ENCODE data around the gene KCTD11. TPM values are rescaled to one million over a fixed set of nuclear protein-coding genes. Genes with fewer than 3 reads are reported as not detected.
"Not testable (repeated sequence)": the region's sequence is repeated elsewhere in the genome, so short reads cannot be mapped to it uniquely, and the experiment has no call there.

Gene KCTD11
- total and polyA plus RNA-seq, 2 experiments from 2014 or later = 14.0 to 15.9 TPM

- peaks cover 12% of the 10 kb centered on the region for H3K4me1 ChIP-seq (ENCODE audit: low read depth)
- peak within 1 kb of the TSS; percentile 81 for H3K4me3 ChIP-seq
- H3K36me3 ChIP-seq = peaks cover 3% of the 10 kb centered on the region
- DNase-seq (ENCODE audit: low read depth in 1 of 2, low spot score in 1 of 2) = peak in 1 of 2 donors; percentile 27
- no peaks in the 10 kb centered on the region for H3K27me3 ChIP-seq
- peak within 1 kb of the TSS; percentile 89 for H3K27ac ChIP-seq
- TF ChIP-seq CTCF (IDR thresholded peaks at IDR 0.05; ENCODE audit: low read depth, low read length) = no peak
- H3K9me3 ChIP-seq (ENCODE audit: low read depth) = no peaks in the 10 kb centered on the region
These were observed 23.1 kb upstream of the KCTD11 start, which contains the start of gene NEURL4 for GRCh38 chr17:7328840-7329373. NEURL4 (minus strand) TSS chr17:7329335; CDS start chr17:7329312, 23 bp downstream.

- DNase-seq (ENCODE audit: low read depth in 1 of 2, low spot score in 1 of 2) = peak; percentile 97 to 99
- H3K27ac ChIP-seq = peak overlapping the region; percentile 89
- H3K36me3 ChIP-seq = peaks cover 1% of the 10 kb centered on the region
- peaks cover 12% of the 10 kb centered on the region for H3K4me1 ChIP-seq (ENCODE audit: low read depth)
- no peaks in the 10 kb centered on the region for H3K27me3 ChIP-seq
- no peaks in the 10 kb centered on the region for H3K9me3 ChIP-seq (ENCODE audit: low read depth)
- peak overlapping the region; percentile 81 for H3K4me3 ChIP-seq
- no peak for TF ChIP-seq CTCF (IDR thresholded peaks at IDR 0.05; ENCODE audit: low read depth, low read length)
These were observed 22.5 kb upstream of the KCTD11 start for GRCh38 chr17:7329374-7329996.

- Histone ChIP-seq H3K27ac (peak overlapping the region; percentile 89), H3K9me3 (ENCODE audit: low read depth) (no peaks in the 10 kb centered on the region), H3K27me3 (no peaks in the 10 kb centered on the region), H3K4me1 (ENCODE audit: low read depth) (peaks cover 12% of the 10 kb centered on the region), H3K4me3 (peak overlapping the region; percentile 81), H3K36me3 (no peaks in the 10 kb centered on the region)
- peak; percentile 79 to 86 for DNase-seq (ENCODE audit: low read depth in 1 of 2, low spot score in 1 of 2)
- no peak for TF ChIP-seq CTCF (IDR thresholded peaks at IDR 0.05; ENCODE audit: low read depth, low read length)
These were observed 21.8 kb upstream of the KCTD11 start for GRCh38 chr17:7329997-7330637.

- no peak for DNase-seq (ENCODE audit: low read depth in 1 of 2, low spot score in 1 of 2)
- Histone ChIP-seq H3K4me1 (ENCODE audit: low read depth) (peaks cover 12% of the 10 kb centered on the region), H3K27ac (peak overlapping the region; percentile 89), H3K4me3 (peak overlapping the region; percentile 81), H3K9me3 (ENCODE audit: low read depth) (no peaks in the 10 kb centered on the region), H3K36me3 (no peaks in the 10 kb centered on the region), H3K27me3 (no peaks in the 10 kb centered on the region)
- no peak for TF ChIP-seq CTCF (IDR thresholded peaks at IDR 0.05; ENCODE audit: low read depth, low read length)
These were observed 21.3 kb upstream of the KCTD11 start for GRCh38 chr17:7330638-7331015.

GRCh38 chr17:7332111-7332510, 19.9 kb upstream of the KCTD11 start:
- H3K36me3 ChIP-seq = no peaks in the 10 kb centered on the region
- H3K27ac ChIP-seq = peak overlapping the region; percentile 52
- H3K27me3 ChIP-seq = no peaks in the 10 kb centered on the region
- H3K4me3 ChIP-seq = no peak overlapping the region
- H3K4me1 ChIP-seq (ENCODE audit: low read depth) = peaks cover 12% of the 10 kb centered on the region
- H3K9me3 ChIP-seq (ENCODE audit: low read depth) = no peaks in the 10 kb centered on the region
- no peak for TF ChIP-seq CTCF (IDR thresholded peaks at IDR 0.05; ENCODE audit: low read depth, low read length)
- no peak for DNase-seq (ENCODE audit: low read depth in 1 of 2, low spot score in 1 of 2)

GRCh38 chr17:7332600-7333069, 19.3 kb upstream of the KCTD11 start:
- not testable (repeated sequence) for H3K4me3 ChIP-seq; H3K9me3 ChIP-seq (ENCODE audit: low read depth); H3K27me3 ChIP-seq; H3K36me3 ChIP-seq; DNase-seq (ENCODE audit: low read depth in 1 of 2, low spot score in 1 of 2)
- H3K4me1 ChIP-seq (ENCODE audit: low read depth) = peaks cover 12% of the 10 kb centered on the region
- peak overlapping the region; percentile 69 for H3K27ac ChIP-seq

All from cardiac muscle cell (in vitro differentiated cells and primary cell).